ENCODE measurements around the gene HAND2. TPM values are rescaled to one million over a fixed set of nuclear protein-coding genes. Genes with fewer than 3 reads are reported as not detected.

Gene HAND2
- total RNA-seq, 1 experiment from 2014 or later: not detected

GRCh38 chr4:173521467-173522159 lies 8.4 kb downstream of the HAND2 start:
- DNase-seq (ENCODE audit: low spot score): no peak

GRCh38 chr4:173520921-173521466 lies 9.0 kb downstream of the HAND2 start:
- DNase-seq (ENCODE audit: low spot score): no peak

- DNase-seq (ENCODE audit: low spot score): no peak
These were observed 10.6 kb downstream of the HAND2 start for GRCh38 chr4:173519111-173520101.

GRCh38 chr4:173518425-173519102 lies 11.5 kb downstream of the HAND2 start:
- no peak for DNase-seq (ENCODE audit: low spot score)

GRCh38 chr4:173517781-173518424 lies 12.1 kb downstream of the HAND2 start:
- no peak for DNase-seq (ENCODE audit: low spot score)

GRCh38 chr4:173516621-173517524 lies 13.2 kb downstream of the HAND2 start:
- DNase-seq (ENCODE audit: low spot score): no peak

- DNase-seq (ENCODE audit: low spot score): no peak
These were observed 14.6 kb downstream of the HAND2 start for GRCh38 chr4:173515458-173515857.

- no peak for DNase-seq (ENCODE audit: low spot score)
These were observed 15.3 kb downstream of the HAND2 start for GRCh38 chr4:173514641-173515217.

- no peak for DNase-seq (ENCODE audit: low spot score)
These were observed 16.4 kb downstream of the HAND2 start for GRCh38 chr4:173513651-173514050.

GRCh38 chr4:173511787-173512361 lies 18.2 kb downstream of the HAND2 start:
- DNase-seq (ENCODE audit: low spot score): no peak

GRCh38 chr4:173509036-173510001 lies 20.7 kb downstream of the HAND2 start:
- no peak for DNase-seq (ENCODE audit: low spot score)

- DNase-seq (ENCODE audit: low spot score): no peak
These were observed 21.5 kb downstream of the HAND2 start for GRCh38 chr4:173508386-173509035.

GRCh38 chr4:173507471-173508385 lies 22.3 kb downstream of the HAND2 start:
- DNase-seq (ENCODE audit: low spot score): no peak

- DNase-seq (ENCODE audit: low spot score): no peak
These were observed 23.3 kb downstream of the HAND2 start for GRCh38 chr4:173506597-173507211.

- DNase-seq (ENCODE audit: low spot score): peak; percentile 50
These were observed 24.0 kb downstream of the HAND2 start for GRCh38 chr4:173505924-173506518.

- no peak for DNase-seq (ENCODE audit: low spot score)
These were observed 25.9 kb downstream of the HAND2 start for GRCh38 chr4:173504181-173504503.

Measured in HT-29 (cell line).